Stimulated activated naive B cell treated with anti-CD40 and anti-IgM and Interleukin-4, amounts not matched to agents 10 μg/mL and 1 μg/mL and 100 μg/mL, for 72 hours (primary cell): Measurements from ENCODE around the gene AGAP5.
"Not testable (repeated sequence)": the region's sequence is repeated elsewhere in the genome, so short reads cannot be mapped to it uniquely, and the experiment has no call there.

ENCODE experiments used
- ATAC-seq, 2 donors: fragments of 150-1000 bp; cut with Tn5 transposase; replicated peaks; 2 replicates each; pipeline ENCODE4 v1.10.0; 2021; ENCODE audit warnings: moderate library complexity in 1 of 2
- DNase-seq: peaks from one replicate; pipeline ENCODE4 v3.0.0; 2021
- H3K27ac Mint-ChIP-seq: one replicate; pipeline ENCODE4 v1.8.0; 2022; ENCODE audit warnings: mild to moderate bottlenecking, mixed read lengths
- H3K27me3 Mint-ChIP-seq, 2 donors: one replicate each; pipeline ENCODE4 v1.8.0; 2022; ENCODE audit warnings: mixed read lengths in 2 of 2
- H3K36me3 Mint-ChIP-seq, 2 donors: one replicate each; pipeline ENCODE4 v1.8.0; 2022; ENCODE audit warnings: mixed read lengths in 2 of 2, mild to moderate bottlenecking in 1 of 2
- H3K4me1 Mint-ChIP-seq, 2 donors: one replicate each; pipeline ENCODE4 v1.8.0; 2022; ENCODE audit warnings: mixed read lengths in 2 of 2, mild to moderate bottlenecking in 1 of 2
- H3K4me3 Mint-ChIP-seq, 2 donors: one replicate each; pipeline ENCODE4 v1.8.0; 2022; ENCODE audit warnings: mild to moderate bottlenecking in 2 of 2, mixed read lengths in 2 of 2, moderate library complexity in 1 of 2
- H3K9me3 Mint-ChIP-seq, 2 donors: one replicate each; pipeline ENCODE4 v1.8.0; 2022; ENCODE audit warnings: mixed read lengths in 2 of 2, mild to moderate bottlenecking in 1 of 2

The AGAP5 gene

DNA sequence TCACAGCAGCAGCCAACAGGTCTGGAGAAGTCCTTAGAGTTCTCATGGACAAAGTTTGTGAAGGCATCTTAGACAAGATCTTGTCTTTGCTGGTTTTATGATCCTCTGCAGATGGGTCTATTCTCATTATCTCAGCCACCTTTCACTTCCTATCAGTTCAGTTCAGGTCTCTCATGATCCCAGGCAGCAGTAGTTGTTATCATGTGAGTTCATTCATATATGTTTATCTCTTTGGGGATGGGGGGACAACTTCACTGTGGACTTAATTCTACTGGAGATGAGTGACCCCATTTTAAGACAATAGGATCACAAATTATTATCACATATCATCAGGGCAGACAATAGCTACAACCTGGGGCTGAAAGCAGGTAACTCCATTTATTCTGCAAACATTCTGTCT lies 6.0 kb upstream of the AGAP5 start:
- Mint-ChIP-seq H3K4me1 (peaks cover 6 to 17% of the 10 kb centered on the region in 2 donors), H3K36me3 (peaks cover 20 to 34% of the 10 kb centered on the region in 2 donors)
- DNase-seq, H3K4me3 Mint-ChIP-seq, H3K27me3 Mint-ChIP-seq, H3K27ac Mint-ChIP-seq, H3K9me3 Mint-ChIP-seq, ATAC-seq: not testable (repeated sequence)

DNA sequence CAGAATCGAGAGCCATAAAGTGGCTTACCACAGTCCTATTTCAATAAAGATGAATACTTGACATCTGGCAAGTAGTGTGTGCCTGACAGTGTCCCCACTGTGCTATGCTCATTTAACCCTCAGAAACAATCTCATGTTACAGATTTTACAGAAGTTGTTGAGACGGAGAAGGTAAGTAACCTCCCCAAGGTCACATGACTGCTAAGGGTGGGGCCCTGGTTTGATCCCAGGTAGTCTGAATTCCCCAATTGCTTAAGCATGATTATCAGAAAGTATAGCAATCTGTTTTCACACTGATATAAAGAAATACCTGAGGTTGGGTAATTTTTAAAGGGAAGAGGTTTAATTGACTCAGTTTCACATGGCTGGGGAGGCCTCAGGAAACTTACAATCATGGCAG lies 910 bp upstream of the AGAP5 start:
- H3K4me3 Mint-ChIP-seq, H3K27me3 Mint-ChIP-seq, H3K27ac Mint-ChIP-seq, H3K9me3 Mint-ChIP-seq, H3K4me1 Mint-ChIP-seq, DNase-seq, ATAC-seq: not testable (repeated sequence)
- peaks cover 23 to 29% of the 10 kb centered on the region in 2 donors for H3K36me3 Mint-ChIP-seq

DNA sequence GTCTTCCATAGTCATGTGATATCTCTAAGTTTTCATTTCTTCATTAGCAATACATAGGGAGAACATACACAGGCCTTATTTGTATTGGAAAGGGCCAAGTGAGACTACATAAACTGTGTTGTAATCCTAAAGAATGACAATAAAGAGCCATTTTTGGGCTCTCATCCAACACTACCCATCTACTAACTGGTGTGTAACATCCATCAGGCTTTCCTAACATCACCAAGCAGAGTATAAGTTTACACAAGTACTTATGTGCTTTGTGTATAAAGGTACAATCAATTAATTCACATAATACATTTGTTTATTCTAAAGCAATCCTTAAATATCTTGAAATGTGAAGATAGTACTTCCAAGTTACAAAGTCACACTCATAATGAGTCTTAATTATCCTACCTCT lies 2.6 kb downstream of the AGAP5 start:
- not testable (repeated sequence) for ATAC-seq

DNA sequence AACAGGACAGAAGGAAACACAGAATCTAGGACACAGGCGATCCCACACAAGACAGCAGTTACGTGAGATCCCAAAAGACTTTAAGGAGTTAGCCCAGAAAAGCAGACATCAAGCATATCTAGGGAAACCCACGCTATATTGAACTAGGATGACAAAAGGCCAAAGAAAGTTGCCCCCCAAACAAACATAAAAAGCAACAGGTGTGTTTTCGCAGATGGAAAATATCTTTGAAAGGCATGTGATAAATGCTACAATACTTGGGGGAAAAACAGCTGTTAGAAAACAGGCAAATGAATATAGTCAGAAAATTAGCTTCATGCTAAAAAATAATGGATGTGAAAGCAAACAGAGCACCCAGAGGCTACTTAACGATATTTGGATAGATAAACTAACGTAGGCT lies 7.2 kb downstream of the AGAP5 start:
- not testable (repeated sequence) for H3K4me1 Mint-ChIP-seq, H3K27ac Mint-ChIP-seq

More for the DNA sequence above, 2.6 kb downstream of the AGAP5 start:
- not testable (repeated sequence) for DNase-seq, H3K4me1 Mint-ChIP-seq, H3K4me3 Mint-ChIP-seq, H3K9me3 Mint-ChIP-seq, H3K27me3 Mint-ChIP-seq, H3K27ac Mint-ChIP-seq
- H3K36me3 Mint-ChIP-seq, result peaks cover 20 to 23% of the 10 kb centered on the region in 2 donors

DNA sequence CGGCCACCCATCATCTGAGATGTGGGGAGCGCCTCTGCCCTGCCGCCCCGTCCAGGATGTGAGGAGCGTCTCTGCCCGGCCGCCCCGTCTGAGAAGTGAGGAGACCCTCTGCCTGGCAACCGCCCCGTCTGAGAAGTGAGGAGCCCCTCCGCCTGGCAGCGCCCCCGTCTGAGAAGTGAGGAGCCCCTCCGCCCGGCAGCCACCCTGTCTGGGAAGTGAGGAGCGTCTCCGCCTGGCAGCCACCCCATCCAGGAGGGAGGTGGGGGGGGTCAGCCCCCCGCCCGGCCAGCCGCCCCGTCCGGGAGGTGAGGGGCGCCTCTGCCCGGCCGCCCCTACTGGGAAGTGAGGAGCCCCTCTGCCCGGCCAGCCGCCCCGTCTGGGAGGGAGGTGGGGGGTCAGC lies 8.3 kb downstream of the AGAP5 start:
- not testable (repeated sequence) for H3K9me3 Mint-ChIP-seq, H3K4me3 Mint-ChIP-seq, H3K4me1 Mint-ChIP-seq, DNase-seq, ATAC-seq, H3K27me3 Mint-ChIP-seq, H3K27ac Mint-ChIP-seq
- H3K36me3 Mint-ChIP-seq, result peaks cover 18 to 26% of the 10 kb centered on the region in 2 donors

More for the DNA sequence above, 7.2 kb downstream of the AGAP5 start:
- not testable (repeated sequence) for H3K4me3 Mint-ChIP-seq, DNase-seq, H3K27me3 Mint-ChIP-seq, H3K9me3 Mint-ChIP-seq, ATAC-seq
- peaks cover 15 to 24% of the 10 kb centered on the region in 2 donors for H3K36me3 Mint-ChIP-seq

DNA sequence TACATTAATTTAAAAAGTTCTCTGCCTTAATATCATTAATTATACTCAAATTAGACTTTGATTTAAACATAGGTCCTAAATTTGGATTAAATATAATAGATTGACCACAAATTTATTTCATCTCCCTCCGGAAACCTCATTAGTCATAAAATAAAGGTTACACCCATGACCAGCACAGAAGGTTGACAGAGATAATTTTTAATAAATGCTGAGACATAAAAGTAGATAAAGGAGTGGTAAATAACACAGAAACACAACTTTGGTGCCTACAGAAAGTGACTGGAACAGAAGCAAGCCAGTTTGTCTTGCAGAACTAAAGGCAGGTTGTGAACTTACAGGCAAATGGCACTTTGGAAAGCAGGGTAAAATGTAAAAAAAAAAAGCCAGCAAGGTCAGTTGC lies 10.3 kb downstream of the AGAP5 start:
- H3K27me3 Mint-ChIP-seq, H3K4me1 Mint-ChIP-seq, H3K9me3 Mint-ChIP-seq, ATAC-seq, H3K27ac Mint-ChIP-seq, H3K4me3 Mint-ChIP-seq, DNase-seq: not testable (repeated sequence)
- peaks cover 16 to 22% of the 10 kb centered on the region in 2 donors for H3K36me3 Mint-ChIP-seq

DNA sequence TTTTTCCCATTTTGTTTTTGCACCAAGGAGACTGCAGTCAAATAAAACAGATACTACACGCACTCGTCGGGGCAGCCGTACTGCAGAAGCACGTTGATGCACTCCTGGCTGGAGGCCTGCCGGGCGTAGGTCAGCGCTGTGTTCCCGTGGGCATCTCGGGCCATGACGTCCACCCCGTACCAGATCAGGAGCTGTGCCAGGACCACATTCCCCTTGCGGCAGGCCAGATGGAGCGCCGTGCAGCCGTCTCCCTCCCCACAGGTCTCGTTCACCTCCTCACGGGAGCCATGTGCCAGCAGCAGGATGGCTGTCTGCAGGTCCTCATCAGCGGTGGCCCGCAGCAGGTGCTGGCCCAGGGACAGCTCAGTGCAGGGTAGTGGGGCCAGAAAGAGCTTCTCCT lies 23.4 kb downstream of the AGAP5 start:
- DNase-seq, H3K4me1 Mint-ChIP-seq, H3K9me3 Mint-ChIP-seq, ATAC-seq, H3K36me3 Mint-ChIP-seq, H3K4me3 Mint-ChIP-seq, H3K27me3 Mint-ChIP-seq, H3K27ac Mint-ChIP-seq: not testable (repeated sequence)

DNA sequence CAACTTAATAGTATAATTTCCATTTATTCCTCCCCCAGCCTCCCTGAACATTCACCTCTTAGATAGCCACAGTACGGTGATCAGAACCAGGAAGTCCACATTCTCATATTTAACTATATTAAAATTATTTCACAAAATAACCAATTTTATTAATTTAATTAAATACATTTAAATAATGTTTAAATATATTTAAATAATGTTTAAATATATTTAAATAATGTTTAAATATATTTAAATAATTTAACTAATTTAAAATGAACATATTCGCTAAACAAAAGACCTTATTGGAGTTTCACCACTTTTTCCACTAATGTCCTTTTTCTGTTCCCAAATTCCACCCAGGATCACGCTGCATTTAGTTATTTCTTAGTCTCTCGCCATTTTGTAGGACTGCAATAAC lies 29.5 kb downstream of the AGAP5 start:
- not testable (repeated sequence) for DNase-seq, H3K27ac Mint-ChIP-seq, H3K4me1 Mint-ChIP-seq, H3K36me3 Mint-ChIP-seq, H3K27me3 Mint-ChIP-seq, H3K4me3 Mint-ChIP-seq, H3K9me3 Mint-ChIP-seq, ATAC-seq

DNA sequence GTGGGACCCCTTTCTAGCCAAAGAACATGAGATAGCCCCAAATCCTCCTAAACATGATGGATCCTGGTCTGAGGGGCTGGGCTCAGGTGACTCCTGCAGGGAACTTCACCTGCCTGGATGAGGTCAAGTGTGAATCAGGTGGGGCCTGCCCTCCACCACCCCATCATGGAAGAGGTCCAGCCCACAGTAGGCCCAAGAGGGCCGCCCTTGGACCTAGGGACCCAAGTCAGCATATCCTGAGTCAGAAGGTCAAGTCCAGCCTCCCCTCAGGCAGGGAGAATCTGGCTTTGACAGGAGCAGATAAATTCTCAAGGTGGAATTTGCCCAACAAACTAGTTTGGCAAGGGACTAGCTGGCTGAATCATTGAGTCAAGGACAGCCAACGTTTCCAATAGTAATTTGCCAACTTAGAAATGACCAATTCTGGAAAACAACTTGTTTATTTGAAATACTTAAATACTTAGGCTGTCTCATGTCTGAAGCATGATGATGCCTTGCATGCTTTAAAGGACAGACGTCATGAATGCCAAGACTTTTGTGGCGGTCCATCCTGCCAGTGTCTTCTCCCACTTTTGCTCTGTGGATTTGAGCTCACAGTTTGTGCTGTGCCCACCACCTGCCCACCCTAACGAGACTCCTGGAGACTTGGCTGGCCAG lies 31.6 kb downstream of the AGAP5 start:
- not testable (repeated sequence) for H3K4me1 Mint-ChIP-seq, H3K9me3 Mint-ChIP-seq, ATAC-seq, DNase-seq, H3K4me3 Mint-ChIP-seq, H3K27ac Mint-ChIP-seq, H3K27me3 Mint-ChIP-seq, H3K36me3 Mint-ChIP-seq

DNA sequence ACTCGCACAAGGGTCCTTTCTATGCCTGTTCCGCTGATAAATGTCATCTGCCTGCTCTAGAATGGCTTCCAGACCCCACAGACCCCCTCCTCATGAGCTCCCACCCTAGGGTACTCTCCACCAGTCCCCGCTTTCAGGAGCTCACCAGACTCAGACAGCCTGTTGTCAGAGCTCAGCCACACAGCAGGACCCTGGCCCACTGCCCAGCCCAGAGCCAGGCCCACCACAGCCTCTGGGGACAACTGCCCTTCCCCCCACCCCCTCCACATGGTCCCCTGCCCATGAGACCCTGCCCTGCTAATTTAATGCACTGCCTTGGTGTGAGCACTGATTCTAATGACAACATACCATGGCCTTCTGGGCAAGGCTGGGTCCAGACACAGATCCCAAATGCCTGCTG lies 32.3 kb downstream of the AGAP5 start:
- not testable (repeated sequence) for H3K4me1 Mint-ChIP-seq, DNase-seq, H3K36me3 Mint-ChIP-seq, H3K27me3 Mint-ChIP-seq, H3K27ac Mint-ChIP-seq, H3K9me3 Mint-ChIP-seq, H3K4me3 Mint-ChIP-seq, ATAC-seq

DNA sequence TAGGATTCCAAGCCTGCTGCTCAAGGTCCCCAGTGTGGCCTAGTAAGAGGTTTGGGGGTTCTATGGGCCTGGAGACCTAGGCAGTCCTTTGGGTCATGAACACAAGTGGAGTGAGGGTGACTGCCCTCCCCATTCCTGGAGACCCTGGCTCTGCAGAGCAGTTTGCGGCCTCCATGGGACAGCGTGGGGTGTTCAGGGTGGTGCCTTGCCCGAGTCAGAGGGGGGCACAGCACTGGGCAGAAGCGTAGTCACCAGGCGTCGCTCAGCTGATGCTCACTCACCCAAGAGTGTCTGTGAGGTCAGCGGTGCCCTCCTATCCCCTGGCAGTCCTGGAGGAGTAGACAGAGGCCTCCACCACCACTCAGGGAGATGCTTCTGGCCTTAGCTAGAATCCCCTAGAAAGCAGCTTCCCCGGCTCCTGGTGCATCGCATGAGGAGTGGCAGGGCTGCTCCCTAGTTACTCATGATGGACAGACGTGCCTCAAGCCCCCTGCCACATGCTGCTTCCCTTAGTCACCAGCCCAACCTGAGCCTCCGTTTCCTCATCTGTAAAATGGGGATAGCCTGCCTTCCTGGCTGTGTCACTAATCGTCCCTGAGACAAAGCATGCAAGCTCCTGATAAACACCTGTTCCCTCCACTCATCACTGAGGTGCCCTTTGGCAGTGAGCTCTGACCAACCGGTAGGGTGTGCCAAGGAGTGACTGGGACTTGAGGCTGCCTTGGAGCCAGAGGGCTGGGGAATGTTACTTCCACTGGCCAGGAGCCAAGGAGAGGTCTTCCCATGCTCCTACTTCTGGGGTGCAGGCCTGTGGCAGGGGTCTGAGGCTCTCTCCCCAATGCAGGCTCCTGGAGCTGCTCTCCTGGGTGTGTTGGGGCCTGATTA lies 33.5 kb downstream of the AGAP5 start:
- not testable (repeated sequence) for H3K4me3 Mint-ChIP-seq, DNase-seq, H3K27ac Mint-ChIP-seq, H3K36me3 Mint-ChIP-seq, H3K9me3 Mint-ChIP-seq, ATAC-seq, H3K4me1 Mint-ChIP-seq, H3K27me3 Mint-ChIP-seq

DNA sequence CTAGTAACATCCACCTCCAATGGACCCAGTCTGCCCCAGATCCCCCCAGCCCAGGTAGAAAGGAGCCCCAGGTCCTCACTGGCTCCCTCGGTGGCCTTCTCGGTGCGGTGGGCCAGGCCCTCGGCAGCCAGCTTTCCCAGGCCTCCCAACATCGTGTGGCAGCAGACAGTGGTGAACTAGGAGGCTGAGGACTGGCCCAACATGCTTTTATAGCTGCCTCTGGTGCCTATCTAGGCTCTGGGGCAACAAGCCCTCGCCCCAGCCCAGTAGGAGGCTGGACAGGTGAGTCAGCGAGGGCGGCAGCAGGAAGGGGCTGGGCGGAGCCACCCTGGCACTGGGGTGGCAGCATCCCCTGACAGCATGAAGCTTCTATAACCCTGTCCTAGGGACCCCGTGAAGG lies 34.3 kb downstream of the AGAP5 start:
- H3K27me3 Mint-ChIP-seq, DNase-seq, H3K9me3 Mint-ChIP-seq, H3K4me3 Mint-ChIP-seq, H3K4me1 Mint-ChIP-seq, ATAC-seq, H3K27ac Mint-ChIP-seq, H3K36me3 Mint-ChIP-seq: not testable (repeated sequence)

DNA sequence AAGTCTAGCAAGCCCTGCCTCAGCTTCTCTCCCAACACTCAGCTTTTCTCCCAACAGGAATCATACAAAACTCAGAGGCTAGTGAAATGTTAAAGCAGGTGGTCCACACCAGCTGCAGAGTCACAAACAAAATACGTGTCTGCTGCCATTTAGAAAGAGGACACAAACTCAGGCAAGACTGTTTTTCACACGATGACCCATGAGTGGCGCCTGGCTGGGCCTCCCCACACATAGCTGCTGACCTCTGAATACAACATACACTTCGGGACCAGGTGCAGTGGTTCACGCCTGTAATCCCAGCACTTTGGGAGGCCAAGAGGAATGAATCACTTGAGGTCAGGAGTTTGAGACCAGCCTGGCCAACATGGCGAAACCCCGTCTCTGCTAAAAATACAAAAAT lies 35.2 kb downstream of the AGAP5 start:
- H3K27me3 Mint-ChIP-seq, H3K27ac Mint-ChIP-seq, DNase-seq, H3K4me1 Mint-ChIP-seq, H3K9me3 Mint-ChIP-seq, ATAC-seq, H3K36me3 Mint-ChIP-seq, H3K4me3 Mint-ChIP-seq: not testable (repeated sequence)

DNA sequence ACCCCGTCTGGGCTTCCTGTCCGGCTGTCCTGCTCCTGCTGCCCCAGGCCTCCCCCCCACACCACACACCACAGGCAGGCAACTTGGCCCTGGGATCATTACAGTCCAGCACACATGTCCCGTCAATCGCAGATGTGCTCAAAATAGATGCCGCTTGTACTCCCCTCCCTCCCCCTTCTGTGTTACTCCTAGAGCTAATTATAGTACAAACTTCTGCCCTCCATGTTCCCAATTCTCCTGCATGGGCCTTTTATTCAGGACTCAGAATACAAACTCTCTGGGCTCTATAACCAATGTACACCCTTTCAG lies 42.0 kb downstream of the AGAP5 start, which contains the start of gene SYNPO2L:
TSS of gene SYNPO2L (minus strand) at position 40 of the 309 bp plus-strand sequence. CDS start 107 bp downstream, outside the sequence.
- H3K4me3 Mint-ChIP-seq, result no peak within 1 kb of the TSS
- no peak within 1 kb of the TSS for H3K27ac Mint-ChIP-seq
- H3K4me1 Mint-ChIP-seq, result peaks cover 9 to 11% of the 10 kb centered on the region in 2 donors
- ATAC-seq (no peak), DNase-seq (no peak)
- H3K27me3 Mint-ChIP-seq, result no peaks in the 10 kb centered on the region
- H3K9me3 Mint-ChIP-seq, result no peaks in the 10 kb centered on the region
- H3K36me3 Mint-ChIP-seq, result no peaks in the 10 kb centered on the region
